Measurements from ENCODE around the gene CAPRIN1. TPM values are rescaled to one million over a fixed set of nuclear protein-coding genes. Genes with fewer than 3 reads are reported as not detected.

CAPRIN1 gene
- polyA plus RNA-seq, 1 donor (not counting 4 experiments of a cell fraction or from before 2014, with no cell fraction given), result 207 TPM

GRCh38 chr11:34027516-34028408 is 23.8 kb upstream of the CAPRIN1 start:
- H3K4me3 ChIP-seq (ENCODE audit: control insufficient read depth in 2 of 3, extremely low read depth in 1 of 3, insufficient read depth in 2 of 3, low read depth in 1 of 3, low read length in 3 of 3), result no peak overlapping the region
- no peaks in the 10 kb centered on the region for H3K79me2 ChIP-seq (ENCODE audit: control insufficient read depth, insufficient read depth, low read length)
- no peak overlapping the region for H2AFZ ChIP-seq (ENCODE audit: control insufficient read depth, low read length)
- H3K9me3 ChIP-seq (ENCODE audit: control insufficient read depth, low read depth, low read length), result no peaks in the 10 kb centered on the region
- no peaks in the 10 kb centered on the region for H3K27me3 ChIP-seq (ENCODE audit: control insufficient read depth, extremely low read depth, insufficient read depth, low read length)
- H3K9me1 ChIP-seq (ENCODE audit: control insufficient read depth, extremely low read depth, insufficient read depth, low read length), result no peaks in the 10 kb centered on the region
- H3K4me2 ChIP-seq (ENCODE audit: control insufficient read depth, extremely low read depth, insufficient read depth, low read depth, low read length), result no peak overlapping the region
- TF ChIP-seq EZH2 (IDR thresholded peaks at IDR 0.05; ENCODE audit: low read length), result no peak
- no peak for TF ChIP-seq CTCF (optimal IDR thresholded peaks at IDR 0.05 in 1 of 3, IDR thresholded peaks at IDR 0.05 in 1 of 3, conservative IDR thresholded peaks at IDR 0.05 in 1 of 3; ENCODE audit: extremely low read depth in 1 of 3, insufficient read depth in 2 of 3, low read length in 3 of 3)
- dilution Hi-C loops (cut with MboI; ENCODE audit: extremely low pct_ligation_motif_present, low sequenced_read_pairs), result no loop called here
- no peaks in the 10 kb centered on the region for H4K20me1 ChIP-seq (ENCODE audit: control insufficient read depth, extremely low read depth, insufficient read depth, low read length)
- no peaks in the 10 kb centered on the region for H3K36me3 ChIP-seq (ENCODE audit: control insufficient read depth in 2 of 2, extremely low read depth in 1 of 2, insufficient read depth in 2 of 2, low read length in 2 of 2)
- no peak overlapping the region for H3K9ac ChIP-seq (ENCODE audit: control insufficient read depth, extremely low read depth, insufficient read depth, low read length)
- FAIRE-seq, result no peak
- no peak for DNase-seq (ENCODE audit: low read depth, low spot score)
- H3K27ac ChIP-seq (ENCODE audit: control insufficient read depth, insufficient read depth, low read length), result no peak overlapping the region
- H3K4me1 ChIP-seq (ENCODE audit: control insufficient read depth, extremely low read depth, insufficient read depth, low read length), result peaks cover 16% of the 10 kb centered on the region

GRCh38 chr11:34028425-34028824 is 23.1 kb upstream of the CAPRIN1 start:
- no peak for DNase-seq (ENCODE audit: low read depth, low spot score)
- H2AFZ ChIP-seq (ENCODE audit: control insufficient read depth, low read length), result peak overlapping the region; percentile 61

More at GRCh38 chr11:34028425-34028824, 23.1 kb upstream of the CAPRIN1 start:
- no peak overlapping the region for H3K4me2 ChIP-seq (ENCODE audit: control insufficient read depth, extremely low read depth, insufficient read depth, low read depth, low read length)
- H3K27me3 ChIP-seq (ENCODE audit: control insufficient read depth, extremely low read depth, insufficient read depth, low read length), result no peaks in the 10 kb centered on the region
- no peaks in the 10 kb centered on the region for H3K9me1 ChIP-seq (ENCODE audit: control insufficient read depth, extremely low read depth, insufficient read depth, low read length)
- H3K4me3 ChIP-seq (ENCODE audit: control insufficient read depth in 2 of 3, extremely low read depth in 1 of 3, insufficient read depth in 2 of 3, low read depth in 1 of 3, low read length in 3 of 3), result no peak overlapping the region
- no peaks in the 10 kb centered on the region for H3K79me2 ChIP-seq (ENCODE audit: control insufficient read depth, insufficient read depth, low read length)
- no peak overlapping the region for H3K27ac ChIP-seq (ENCODE audit: control insufficient read depth, insufficient read depth, low read length)
- no peaks in the 10 kb centered on the region for H3K36me3 ChIP-seq (ENCODE audit: control insufficient read depth in 2 of 2, extremely low read depth in 1 of 2, insufficient read depth in 2 of 2, low read length in 2 of 2)
- peaks cover 16% of the 10 kb centered on the region for H3K4me1 ChIP-seq (ENCODE audit: control insufficient read depth, extremely low read depth, insufficient read depth, low read length)
- no peaks in the 10 kb centered on the region for H4K20me1 ChIP-seq (ENCODE audit: control insufficient read depth, extremely low read depth, insufficient read depth, low read length)
- H3K9ac ChIP-seq (ENCODE audit: control insufficient read depth, extremely low read depth, insufficient read depth, low read length), result no peak overlapping the region
- FAIRE-seq, result peak; percentile 81
- no peaks in the 10 kb centered on the region for H3K9me3 ChIP-seq (ENCODE audit: control insufficient read depth, low read depth, low read length)
- no peak for TF ChIP-seq CTCF (optimal IDR thresholded peaks at IDR 0.05 in 1 of 3, IDR thresholded peaks at IDR 0.05 in 1 of 3, conservative IDR thresholded peaks at IDR 0.05 in 1 of 3; ENCODE audit: extremely low read depth in 1 of 3, insufficient read depth in 2 of 3, low read length in 3 of 3)
- TF ChIP-seq EZH2 (IDR thresholded peaks at IDR 0.05; ENCODE audit: low read length), result no peak
- dilution Hi-C loops (cut with MboI; ENCODE audit: extremely low pct_ligation_motif_present, low sequenced_read_pairs), result no loop called here
